GM13977 (cell line): ENCODE results near the gene FAM72C.
"Not testable (repeated sequence)": the region's sequence is repeated elsewhere in the genome, so short reads cannot be mapped to it uniquely, and the experiment has no call there.

ENCODE experiments used
- DNase-seq: peaks from one replicate; pipeline ENCODE4 v3.0.0; 2012; ENCODE audit warnings: low spot score
- in situ Hi-C: fragments of 300-500 bp; cut with MboI; formaldehyde crosslinking; loops from one replicate; pipeline ENCODE4 v1.12.0; 2022; ENCODE audit warnings: low sequenced_read_pairs, low pct_unique_long_range_greater_than_20kb, mixed read lengths, inconsistent platforms; ENCODE audit not compliant: unreplicated experiment

Gene FAM72C

GRCh38 chr1:143971924-143972700 is at the start of gene FAM72C:
Gene FAM72C, minus strand, starts transcription at chr1:143971986. Its CDS starts 845 bp downstream, at chr1:143971141.
- in situ Hi-C loops, DNase-seq: not testable (repeated sequence)

- in situ Hi-C loops, DNase-seq: not testable (repeated sequence)
These were observed 48.4 kb upstream of the FAM72C start for GRCh38 chr1:144020001-144020738.

DNA sequence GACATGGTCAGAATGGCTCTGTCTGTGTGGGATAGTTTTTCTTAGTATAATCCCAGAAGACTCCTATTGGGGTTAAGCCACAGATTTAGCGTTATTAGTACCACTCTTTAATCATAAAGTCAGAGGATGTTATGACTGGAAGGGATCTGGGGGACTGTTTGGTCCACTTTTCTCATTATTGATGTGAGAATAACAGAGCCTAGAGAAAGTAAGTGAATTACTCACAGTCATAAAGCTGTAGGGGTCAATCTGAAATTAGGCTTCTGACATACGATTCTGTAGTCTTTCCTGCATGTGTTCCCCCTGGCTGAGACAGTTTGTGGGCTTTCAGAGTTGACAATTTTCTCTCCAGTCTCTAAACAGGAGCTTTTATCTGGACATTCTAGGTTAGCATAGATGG is 47.3 kb upstream of the FAM72C start:
- in situ Hi-C loops = not testable (repeated sequence)

GRCh38 chr1:144015180-144015966 is 43.6 kb upstream of the FAM72C start:
- DNase-seq, in situ Hi-C loops: not testable (repeated sequence)

More for the DNA sequence above, 47.3 kb upstream of the FAM72C start:
- not testable (repeated sequence) for DNase-seq

- DNase-seq, in situ Hi-C loops: not testable (repeated sequence)
These were observed 42.7 kb upstream of the FAM72C start for GRCh38 chr1:144014528-144014927.

- in situ Hi-C loops, DNase-seq: not testable (repeated sequence)
These were observed 42.3 kb upstream of the FAM72C start for GRCh38 chr1:144014121-144014520.

DNA sequence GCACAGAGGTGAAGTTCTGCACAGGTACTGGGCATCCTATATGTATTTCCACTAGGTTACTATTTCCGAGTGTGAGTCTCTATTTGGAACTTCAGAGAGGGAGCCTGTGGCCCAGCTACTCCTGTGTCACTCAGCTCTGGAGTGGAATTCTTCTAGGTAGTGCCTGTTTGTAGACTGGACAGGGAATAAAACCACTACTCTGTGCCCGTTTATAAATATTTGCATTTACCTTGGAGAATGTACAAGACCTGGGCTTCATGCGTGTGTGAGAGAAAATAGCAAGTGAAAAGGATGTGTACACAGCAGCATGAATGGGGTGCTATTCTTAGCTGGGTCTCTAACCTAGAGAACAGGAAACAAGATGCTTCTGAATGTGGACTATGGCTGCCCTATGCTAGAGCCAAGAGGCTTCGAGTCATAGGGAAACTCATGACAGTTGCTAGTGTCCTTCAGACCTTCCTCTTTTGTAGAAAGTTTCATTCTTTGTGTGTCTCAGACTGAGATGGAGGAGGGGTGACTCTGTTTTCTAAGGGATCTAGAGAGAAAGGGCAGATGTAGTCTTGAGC is 40.5 kb upstream of the FAM72C start:
- DNase-seq, in situ Hi-C loops: not testable (repeated sequence)

DNA sequence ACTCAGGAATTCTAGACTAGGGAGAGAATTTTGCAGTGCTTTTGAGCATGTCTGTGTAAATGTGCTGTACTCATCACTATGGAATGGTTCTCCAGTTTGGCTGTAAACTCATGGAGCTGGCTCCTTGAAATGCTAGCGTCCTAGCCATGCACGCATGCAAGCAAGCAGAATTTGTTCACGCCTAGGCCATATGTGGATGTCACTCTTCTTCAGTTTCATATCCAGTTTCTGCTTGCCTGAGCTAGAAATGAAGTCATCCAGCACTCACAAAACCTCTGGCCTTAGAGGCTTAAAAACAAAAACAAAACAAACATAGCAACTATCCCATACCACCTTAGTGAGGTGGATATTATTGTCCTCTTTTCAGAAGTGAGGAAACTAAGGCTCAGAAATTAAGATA is 37.6 kb upstream of the FAM72C start:
- in situ Hi-C loops, DNase-seq: not testable (repeated sequence)

DNA sequence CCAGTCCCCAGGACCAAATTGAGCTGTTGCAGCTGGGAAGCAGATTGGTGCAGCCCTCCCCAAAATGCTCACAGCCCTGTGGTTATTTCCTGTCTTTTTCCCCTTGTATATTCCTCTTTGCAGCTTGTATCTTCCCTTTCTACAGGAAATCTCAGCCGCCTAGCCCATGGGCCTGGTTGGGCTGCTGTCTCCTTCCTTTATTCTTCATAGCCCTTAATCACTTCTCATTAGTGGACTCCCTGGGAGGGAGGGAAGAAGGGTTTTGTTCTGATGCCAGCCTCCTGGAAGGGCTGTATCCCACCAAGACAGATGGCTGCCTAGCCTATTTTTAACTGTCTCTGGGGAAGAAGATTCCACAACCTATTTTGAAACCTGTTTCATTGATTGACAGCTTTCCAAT is 32.5 kb upstream of the FAM72C start:
- in situ Hi-C loops, DNase-seq: not testable (repeated sequence)

GRCh38 chr1:144003306-144004029 is 31.7 kb upstream of the FAM72C start:
- in situ Hi-C loops, DNase-seq: not testable (repeated sequence)

- DNase-seq = not testable (repeated sequence)
These were observed 30.5 kb upstream of the FAM72C start for GRCh38 chr1:144002141-144002881.

DNA sequence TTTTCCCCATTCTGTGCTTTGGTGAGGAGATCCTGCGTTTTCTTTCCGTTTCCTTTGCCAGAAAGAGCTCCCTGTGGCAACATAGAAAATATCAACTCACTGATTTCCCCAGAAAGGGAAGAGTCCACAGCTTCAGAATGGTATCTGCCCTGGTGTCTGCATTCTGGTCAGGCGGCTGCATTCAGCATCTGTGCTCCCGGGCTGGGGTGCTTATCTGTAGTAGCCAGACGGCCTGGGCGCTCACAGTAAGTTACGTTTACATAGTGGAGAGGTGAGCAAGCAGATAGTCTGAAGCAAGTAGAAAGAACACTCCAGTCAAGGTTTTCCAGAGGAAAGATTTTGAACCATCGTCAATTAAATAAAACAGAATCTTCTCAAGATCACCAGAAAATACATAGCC is 29.3 kb upstream of the FAM72C start:
- DNase-seq, in situ Hi-C loops: not testable (repeated sequence)

More at GRCh38 chr1:144002141-144002881, 30.5 kb upstream of the FAM72C start:
- in situ Hi-C loops = not testable (repeated sequence)

GRCh38 chr1:143996020-143996419 is 24.2 kb upstream of the FAM72C start:
- in situ Hi-C loops = not testable (repeated sequence)

GRCh38 chr1:143993301-143993907 is 21.6 kb upstream of the FAM72C start:
- in situ Hi-C loops, DNase-seq: not testable (repeated sequence)

More at GRCh38 chr1:143996020-143996419, 24.2 kb upstream of the FAM72C start:
- DNase-seq = not testable (repeated sequence)

DNA sequence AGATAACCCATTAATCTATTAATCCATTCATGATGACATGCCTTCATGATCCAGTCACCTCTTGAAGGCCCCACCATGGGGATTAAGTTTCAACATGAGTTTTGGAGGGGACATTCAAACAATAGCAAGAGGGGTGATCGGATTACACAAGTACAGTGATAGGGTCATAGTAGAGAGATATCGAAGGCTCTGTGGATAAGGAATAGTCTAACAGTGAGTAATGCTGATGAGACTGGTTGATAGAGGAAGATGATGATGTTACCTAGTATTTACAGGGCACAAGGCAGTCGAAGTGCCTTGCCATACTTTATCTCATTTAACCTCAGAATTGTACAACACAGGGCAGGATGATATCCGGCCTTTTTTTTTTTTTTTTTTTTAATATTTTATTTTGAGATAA is 18.9 kb upstream of the FAM72C start:
- DNase-seq, in situ Hi-C loops: not testable (repeated sequence)

DNA sequence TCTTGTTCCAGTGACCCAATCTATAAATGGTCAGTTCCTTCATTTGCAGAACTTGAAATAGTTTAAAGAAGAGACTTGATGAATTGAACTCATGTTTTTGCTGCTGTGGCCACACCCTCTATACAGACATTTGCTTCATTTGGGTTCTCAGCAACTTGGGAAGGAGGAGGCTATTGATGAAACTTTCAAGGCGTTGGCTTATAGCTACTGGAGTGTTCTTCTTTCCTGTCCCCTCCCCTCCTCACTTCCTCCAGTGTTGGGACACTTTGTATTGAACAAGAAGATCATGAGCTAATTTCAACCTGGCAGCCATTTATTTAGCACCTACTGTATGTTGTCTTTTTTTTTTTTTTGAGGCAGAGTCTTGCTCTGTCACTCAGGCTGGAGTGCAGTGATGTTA is 17.9 kb upstream of the FAM72C start:
- DNase-seq, in situ Hi-C loops: not testable (repeated sequence)
